Measurements from ENCODE around the gene ZNF593OS. TPM values are rescaled to one million over a fixed set of nuclear protein-coding genes. Genes with fewer than 3 reads are reported as not detected.

Gene ZNF593OS
- not detected for total RNA-seq

DNA sequence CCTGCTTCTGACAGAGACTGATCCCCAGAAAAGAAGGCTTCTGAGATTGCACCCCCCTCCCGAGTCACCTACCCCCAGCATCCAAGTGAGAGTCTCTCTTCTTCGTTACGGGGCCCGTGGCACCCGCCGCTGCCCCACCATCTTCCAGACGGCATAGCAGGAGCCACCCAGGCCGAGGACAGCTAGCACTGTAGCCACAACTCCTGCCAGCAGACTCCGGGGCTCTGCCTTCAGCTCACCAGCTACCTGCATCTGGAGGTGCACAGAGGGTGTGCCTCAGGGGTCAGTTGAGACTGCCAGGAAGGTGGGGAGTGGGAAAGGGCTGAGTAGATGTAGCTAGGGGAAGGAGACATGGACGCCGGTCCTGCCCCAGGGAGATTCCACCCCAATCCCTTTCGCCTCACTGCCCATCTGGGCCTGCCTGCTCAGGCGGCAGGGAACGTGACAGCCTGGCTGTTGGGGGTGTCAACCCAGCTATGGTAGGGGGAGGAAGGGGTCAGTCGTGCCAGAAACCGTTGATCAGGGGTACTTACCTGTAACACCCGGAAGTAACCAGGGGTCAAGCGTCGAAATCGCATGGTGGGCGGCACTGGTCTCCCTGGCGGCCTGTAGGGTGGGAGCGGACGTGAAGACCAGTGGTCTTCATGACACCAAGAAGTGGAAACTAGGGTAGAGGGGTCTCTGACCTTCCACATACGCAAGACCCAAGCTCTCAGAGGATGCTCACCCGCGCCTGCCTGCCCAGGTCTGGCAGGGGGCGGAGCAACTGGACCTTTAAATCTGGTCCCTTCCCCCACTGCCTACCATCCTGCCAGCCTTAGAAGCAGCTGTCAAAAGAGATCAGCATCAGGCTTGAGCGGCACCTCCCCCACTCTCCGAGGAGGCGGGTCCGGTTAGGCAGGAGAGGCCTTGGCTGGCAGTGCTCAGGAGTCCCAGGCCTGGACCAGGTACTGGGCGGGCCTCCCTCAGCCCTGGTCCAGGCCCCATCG lies at the start of gene ZNF593OS:
TSS of gene ZNF593OS (minus strand) at position 749 of the 989 bp plus-strand sequence. CDS start at position 578, 171 bp downstream.
- peak within 1 kb of the TSS; percentile 17 for H3K27ac Mint-ChIP-seq

DNA sequence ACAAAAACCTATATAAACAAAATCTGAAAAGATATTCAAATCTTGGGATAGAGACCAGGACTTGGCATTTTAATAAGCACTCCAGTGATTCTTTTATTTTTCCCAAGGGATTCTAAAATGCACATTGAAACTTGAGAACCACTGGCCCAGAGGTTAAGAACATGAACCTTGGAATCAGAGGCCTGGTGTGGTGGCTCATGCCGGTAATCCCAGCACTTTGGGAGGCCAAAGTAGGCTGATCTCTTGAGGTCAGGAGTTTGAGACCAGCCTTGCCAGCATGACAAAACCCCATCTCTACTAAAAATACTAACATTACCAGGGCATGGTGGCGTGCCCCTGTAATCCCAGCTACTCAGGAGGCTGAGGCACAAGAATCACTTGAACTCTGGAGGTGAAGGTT lies 49.5 kb upstream of the ZNF593OS start:
- peaks cover 6% of the 10 kb centered on the region for H3K4me1 Mint-ChIP-seq
- no peak overlapping the region for H3K4me3 Mint-ChIP-seq
- ATAC-seq (replicated peaks): no peak
- no peak overlapping the region for H3K27ac Mint-ChIP-seq
- peaks cover 6% of the 10 kb centered on the region for H3K27me3 Mint-ChIP-seq
- H3K9me3 Mint-ChIP-seq: no peaks in the 10 kb centered on the region
- H3K36me3 Mint-ChIP-seq (ENCODE audit: low read depth): no peaks in the 10 kb centered on the region

More for the DNA sequence above, at the start of gene ZNF593OS:
- Mint-ChIP-seq H3K9me3 (no peaks in the 10 kb centered on the region), H3K4me1 (no peaks in the 10 kb centered on the region), H3K27me3 (no peaks in the 10 kb centered on the region), H3K36me3 (ENCODE audit: low read depth) (peaks cover 11% of the 10 kb centered on the region), H3K4me3 (peak within 1 kb of the TSS; percentile 73)
- no peak for ATAC-seq (replicated peaks)

DNA sequence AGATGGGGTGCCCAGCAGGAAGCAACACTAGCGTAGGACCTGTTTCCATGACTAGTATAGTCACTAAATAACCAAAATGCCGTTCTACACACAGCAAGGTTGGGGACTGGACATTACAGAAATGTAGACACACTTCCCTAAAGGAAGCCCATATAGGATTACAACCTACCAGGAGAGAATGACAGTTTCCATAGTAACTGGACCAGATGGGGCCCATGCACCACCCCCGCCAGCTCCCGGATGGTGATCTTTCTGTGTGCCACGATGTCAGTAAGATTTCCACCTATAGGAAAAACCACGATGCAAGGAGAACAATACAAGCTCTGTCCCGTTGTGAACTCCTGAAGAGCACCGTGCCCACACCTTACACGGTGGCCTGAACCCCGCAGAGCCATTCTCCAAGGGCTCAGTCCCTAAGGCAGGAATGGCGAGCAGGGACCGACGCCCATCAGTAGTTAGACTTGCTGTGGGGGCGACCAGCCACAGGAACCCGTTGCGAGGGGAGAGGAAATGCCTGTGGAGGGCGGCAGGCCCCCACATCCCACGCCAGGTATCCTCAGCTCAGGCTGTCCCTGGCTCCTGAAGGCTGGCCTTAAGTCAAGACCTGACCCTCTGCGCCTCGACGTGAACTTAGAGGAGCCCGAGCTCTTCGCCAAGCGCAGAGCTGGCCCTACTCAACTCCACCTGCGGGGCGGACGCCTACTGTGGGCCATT lies 48.7 kb upstream of the ZNF593OS start:
- Mint-ChIP-seq H3K36me3 (ENCODE audit: low read depth) (no peaks in the 10 kb centered on the region), H3K4me3 (no peak overlapping the region), H3K27me3 (no peaks in the 10 kb centered on the region), H3K4me1 (no peaks in the 10 kb centered on the region), H3K9me3 (no peaks in the 10 kb centered on the region), H3K27ac (no peak overlapping the region)
- no peak for ATAC-seq (replicated peaks)

DNA sequence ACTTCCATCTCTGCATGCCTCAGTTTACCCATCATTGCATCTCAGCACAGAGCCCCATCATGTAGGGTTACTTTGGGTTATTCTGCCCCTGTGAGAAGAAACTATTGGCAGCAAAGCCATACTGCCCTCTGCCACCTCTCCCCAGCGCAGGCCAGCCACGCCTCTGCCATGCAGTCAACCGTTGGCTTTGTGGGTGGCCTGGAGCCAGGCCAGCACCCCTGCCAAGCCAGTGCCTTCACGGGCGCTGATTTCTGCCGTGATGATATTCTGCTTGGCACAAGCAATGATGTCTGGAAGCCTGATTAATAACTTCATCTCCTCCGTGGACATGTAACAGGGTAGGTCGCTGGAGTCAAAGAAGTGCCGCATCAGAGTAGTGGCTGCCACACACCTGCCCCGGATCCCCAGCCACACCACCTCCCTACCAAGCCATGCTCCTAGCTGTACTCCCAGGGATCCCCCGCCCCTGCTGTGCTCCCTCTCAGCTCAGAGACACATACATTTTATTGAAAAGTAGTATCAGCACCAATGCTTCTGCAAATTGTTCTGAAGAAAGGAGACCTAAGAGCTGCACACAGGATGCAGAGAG lies 47.4 kb upstream of the ZNF593OS start:
- no peak overlapping the region for H3K4me3 Mint-ChIP-seq
- no peaks in the 10 kb centered on the region for H3K36me3 Mint-ChIP-seq (ENCODE audit: low read depth)
- no peaks in the 10 kb centered on the region for H3K9me3 Mint-ChIP-seq
- H3K4me1 Mint-ChIP-seq: no peaks in the 10 kb centered on the region
- no peaks in the 10 kb centered on the region for H3K27me3 Mint-ChIP-seq
- no peak for ATAC-seq (replicated peaks)
- no peak overlapping the region for H3K27ac Mint-ChIP-seq

DNA sequence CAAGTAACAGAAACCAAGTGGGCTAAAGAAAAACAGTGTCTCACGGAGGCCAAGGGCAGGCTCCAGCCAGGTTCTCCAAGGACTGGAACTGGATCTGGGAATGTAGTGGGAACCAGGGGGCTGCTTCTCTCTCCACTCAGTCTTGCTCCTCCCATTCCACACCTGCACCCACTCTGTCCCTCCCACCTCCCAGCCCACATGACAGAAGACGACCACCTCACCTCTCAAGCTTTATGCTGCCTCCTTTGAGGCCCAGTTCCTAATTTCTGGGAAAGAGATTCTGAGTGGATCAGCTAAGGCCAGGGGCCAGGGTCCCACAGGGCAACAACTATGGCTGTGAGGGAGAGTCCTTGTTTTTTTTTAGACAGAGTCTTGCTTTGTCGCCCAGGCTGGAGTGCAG lies 43.6 kb upstream of the ZNF593OS start:
- H3K4me3 Mint-ChIP-seq: no peak overlapping the region
- ATAC-seq (replicated peaks): no peak
- H3K27ac Mint-ChIP-seq: no peak overlapping the region
- H3K36me3 Mint-ChIP-seq (ENCODE audit: low read depth): no peaks in the 10 kb centered on the region
- H3K27me3 Mint-ChIP-seq: no peaks in the 10 kb centered on the region
- H3K9me3 Mint-ChIP-seq: no peaks in the 10 kb centered on the region
- H3K4me1 Mint-ChIP-seq: no peaks in the 10 kb centered on the region

DNA sequence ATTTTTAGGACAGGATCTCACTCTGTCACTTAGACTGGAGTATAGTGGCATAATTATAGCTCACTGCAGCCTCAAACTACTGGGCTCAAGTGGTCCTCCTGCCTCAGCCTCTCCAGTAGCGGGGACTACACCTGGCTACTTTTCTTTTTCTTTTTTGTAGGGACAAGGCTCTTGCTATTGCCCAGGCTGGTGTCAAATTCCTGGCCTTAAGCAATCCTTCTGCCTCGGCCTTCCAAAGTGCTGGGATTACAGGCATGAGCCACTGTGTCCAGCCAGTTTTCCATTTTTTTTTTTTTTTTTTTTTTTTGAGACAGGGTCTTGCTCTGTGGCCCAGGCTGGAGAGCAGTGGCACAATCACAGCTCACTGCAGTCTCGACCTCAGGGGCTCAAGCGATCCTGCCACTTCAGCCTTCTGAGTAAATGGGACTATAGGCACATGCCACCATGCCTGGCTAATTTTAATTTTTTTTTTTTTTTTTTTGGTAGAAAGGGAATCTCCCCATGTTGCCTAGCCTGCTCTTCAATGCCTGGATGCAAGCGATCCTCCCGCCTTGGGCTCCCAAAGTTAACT lies 41.8 kb upstream of the ZNF593OS start:
- H3K9me3 Mint-ChIP-seq: no peaks in the 10 kb centered on the region
- H3K36me3 Mint-ChIP-seq (ENCODE audit: low read depth): no peaks in the 10 kb centered on the region
- ATAC-seq (replicated peaks): no peak
- H3K4me1 Mint-ChIP-seq: no peaks in the 10 kb centered on the region
- no peaks in the 10 kb centered on the region for H3K27me3 Mint-ChIP-seq
- no peak overlapping the region for H3K4me3 Mint-ChIP-seq
- H3K27ac Mint-ChIP-seq: no peak overlapping the region

DNA sequence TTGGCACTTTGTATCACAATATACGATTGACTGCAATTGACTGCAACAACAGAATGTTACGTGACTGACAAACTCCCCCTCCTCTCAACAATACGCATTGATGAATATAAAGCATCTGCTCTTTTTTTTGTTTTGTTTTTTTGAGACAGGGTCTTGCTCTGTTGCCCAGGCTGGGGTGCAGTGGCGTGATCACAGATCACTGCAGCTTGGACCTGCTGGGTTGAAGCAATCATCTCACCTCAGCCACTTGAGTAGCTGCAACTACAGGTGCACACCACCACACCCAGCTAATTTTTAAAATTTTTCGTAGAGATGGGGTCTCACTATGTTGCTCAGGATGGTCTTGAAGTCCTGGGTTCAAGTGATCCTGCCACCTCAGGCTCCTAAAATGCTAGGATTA lies 41.1 kb upstream of the ZNF593OS start:
- no peaks in the 10 kb centered on the region for H3K36me3 Mint-ChIP-seq (ENCODE audit: low read depth)
- H3K4me1 Mint-ChIP-seq: no peaks in the 10 kb centered on the region
- ATAC-seq (replicated peaks): no peak
- no peak overlapping the region for H3K4me3 Mint-ChIP-seq
- H3K27me3 Mint-ChIP-seq: no peaks in the 10 kb centered on the region
- no peaks in the 10 kb centered on the region for H3K9me3 Mint-ChIP-seq
- H3K27ac Mint-ChIP-seq: no peak overlapping the region

DNA sequence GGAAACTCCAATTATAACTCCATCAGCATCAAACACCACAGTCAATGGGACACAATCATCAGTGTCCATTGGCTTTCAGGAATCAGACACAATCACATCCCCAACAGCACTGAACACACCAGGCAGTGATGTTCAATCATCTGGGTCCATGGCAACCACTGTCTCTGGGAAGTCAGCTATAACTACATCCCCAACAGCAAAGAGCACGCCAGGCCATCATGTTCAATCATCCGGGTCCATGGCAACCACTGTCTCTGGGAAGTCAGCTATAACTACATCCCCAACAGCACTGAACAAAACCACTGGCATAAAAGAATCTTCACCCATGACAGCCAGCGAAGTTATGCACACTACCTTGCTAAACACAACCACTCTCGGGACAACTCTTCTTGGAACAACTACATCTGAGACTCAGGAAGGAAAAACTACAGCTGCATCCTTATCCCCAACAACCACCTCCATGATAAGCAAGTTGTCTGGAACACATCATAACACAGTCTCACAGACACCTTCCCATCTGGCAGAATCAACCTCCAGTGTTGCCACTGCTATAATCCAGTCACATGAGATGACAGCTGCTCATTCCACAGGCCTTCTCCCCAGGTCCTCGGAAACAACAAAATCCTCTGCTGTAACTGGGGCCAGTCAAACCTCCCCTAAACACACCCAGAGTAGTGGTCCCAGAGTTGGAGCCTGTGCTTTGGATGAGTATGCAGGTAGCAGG lies 38.7 kb upstream of the ZNF593OS start:
- Mint-ChIP-seq H3K27me3 (no peaks in the 10 kb centered on the region), H3K4me1 (no peaks in the 10 kb centered on the region), H3K27ac (no peak overlapping the region), H3K9me3 (no peaks in the 10 kb centered on the region), H3K4me3 (no peak overlapping the region), H3K36me3 (ENCODE audit: low read depth) (no peaks in the 10 kb centered on the region)
- ATAC-seq (replicated peaks): no peak

DNA sequence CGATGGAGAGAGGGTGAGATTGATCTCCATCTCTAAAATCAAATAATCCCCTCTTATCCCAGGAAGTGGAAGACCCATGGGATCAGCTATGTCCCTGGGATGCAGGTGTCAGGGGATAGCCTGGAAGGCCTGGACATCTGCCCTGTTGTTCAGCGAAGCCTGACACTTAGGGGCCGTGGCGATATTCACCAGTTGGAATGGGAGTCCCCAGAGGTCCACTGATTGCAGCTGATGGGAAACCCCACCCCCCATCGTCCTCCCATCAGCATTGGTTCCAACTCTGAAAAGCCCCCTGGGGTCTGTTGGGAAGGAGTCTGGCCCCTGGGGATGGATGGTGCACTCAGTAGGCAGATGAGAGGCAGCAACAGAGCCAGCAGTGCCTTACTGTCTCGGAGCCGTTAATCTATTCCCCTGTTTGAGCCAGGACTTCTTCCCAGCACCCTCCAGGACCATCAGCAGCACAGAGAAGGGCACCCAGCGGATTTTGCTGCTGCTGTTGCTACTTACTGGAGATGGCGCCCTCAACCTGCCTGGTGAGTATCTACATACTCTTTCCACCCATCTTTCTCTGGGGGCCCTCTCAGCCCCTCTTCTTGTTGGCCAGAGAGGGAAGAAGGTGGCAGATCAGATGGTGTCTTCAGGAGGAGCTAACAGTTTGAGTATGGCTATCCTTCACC lies 32.1 kb upstream of the ZNF593OS start:
- no peak for ATAC-seq (replicated peaks)
- Mint-ChIP-seq H3K4me1 (peaks cover 23% of the 10 kb centered on the region), H3K36me3 (ENCODE audit: low read depth) (no peaks in the 10 kb centered on the region), H3K4me3 (no peak overlapping the region), H3K27ac (no peak overlapping the region), H3K9me3 (no peaks in the 10 kb centered on the region), H3K27me3 (no peaks in the 10 kb centered on the region)

DNA sequence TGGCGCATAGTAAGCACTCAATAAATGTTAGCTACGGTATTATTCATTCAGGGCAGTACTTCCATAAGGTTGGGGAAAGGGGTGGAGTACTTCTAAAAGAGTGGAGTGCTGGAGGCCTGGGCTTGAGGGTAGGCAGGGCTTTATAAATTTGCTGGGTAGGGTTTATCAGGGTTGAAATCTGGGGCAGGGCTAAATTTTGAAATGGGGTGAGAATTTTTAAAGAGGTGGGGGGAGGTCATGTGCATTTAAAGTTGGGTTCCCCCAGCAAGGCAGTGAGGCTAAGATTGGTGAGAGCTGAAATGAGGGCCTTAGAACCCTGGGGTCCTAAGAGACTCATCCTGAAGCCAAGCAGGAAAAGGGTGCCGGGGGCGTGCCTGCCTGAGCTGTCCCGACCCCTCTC lies 28.8 kb upstream of the ZNF593OS start:
- H3K27ac Mint-ChIP-seq: peak overlapping the region; percentile 89
- no peaks in the 10 kb centered on the region for H3K27me3 Mint-ChIP-seq
- ATAC-seq (replicated peaks): no peak
- no peaks in the 10 kb centered on the region for H3K36me3 Mint-ChIP-seq (ENCODE audit: low read depth)
- H3K4me3 Mint-ChIP-seq: peak overlapping the region; percentile 62
- H3K4me1 Mint-ChIP-seq: peaks cover 23% of the 10 kb centered on the region
- H3K9me3 Mint-ChIP-seq: no peaks in the 10 kb centered on the region

DNA sequence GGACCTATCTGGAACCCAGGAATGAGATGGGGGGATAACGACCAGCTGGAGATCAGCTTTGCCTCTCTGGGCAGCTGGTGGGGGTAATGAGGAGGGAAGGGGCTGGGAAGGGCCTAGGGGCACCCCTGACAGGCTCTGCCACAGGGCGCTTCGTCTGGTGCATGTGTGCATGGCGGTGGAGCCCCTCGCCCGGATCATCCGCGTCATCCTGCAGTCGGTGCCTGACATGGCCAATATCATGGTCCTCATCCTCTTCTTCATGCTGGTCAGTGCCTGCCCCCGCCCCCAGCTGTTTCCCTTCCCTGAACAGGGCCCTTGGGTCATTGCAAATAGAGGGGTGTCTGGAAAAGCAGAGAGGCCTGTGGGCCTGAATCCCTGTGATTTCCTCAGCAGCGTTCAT lies 26.2 kb upstream of the ZNF593OS start:
- no peak overlapping the region for H3K4me3 Mint-ChIP-seq
- H3K27ac Mint-ChIP-seq: no peak overlapping the region
- H3K27me3 Mint-ChIP-seq: no peaks in the 10 kb centered on the region
- peaks cover 17% of the 10 kb centered on the region for H3K4me1 Mint-ChIP-seq
- no peaks in the 10 kb centered on the region for H3K9me3 Mint-ChIP-seq
- no peaks in the 10 kb centered on the region for H3K36me3 Mint-ChIP-seq (ENCODE audit: low read depth)
- ATAC-seq (replicated peaks): no peak

DNA sequence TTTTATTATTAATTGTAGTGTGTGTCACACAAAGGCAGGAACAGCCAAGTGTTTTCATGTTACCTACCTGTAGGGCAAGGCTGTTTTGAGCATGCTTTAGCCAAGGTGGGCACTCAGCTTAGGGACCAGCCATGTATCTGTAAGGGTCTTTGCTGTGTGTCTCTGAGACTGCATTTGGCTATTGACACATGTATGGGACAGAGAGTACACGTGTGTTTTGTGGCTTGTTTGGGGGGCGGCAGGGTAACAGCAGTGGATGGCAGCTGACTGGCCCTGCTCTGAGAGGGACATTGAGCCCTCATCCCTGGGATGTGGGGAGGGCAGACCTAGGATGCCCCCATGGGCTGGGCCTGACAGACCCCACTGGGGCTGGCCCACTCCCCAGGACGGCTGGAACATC lies 25.7 kb upstream of the ZNF593OS start:
- no peak overlapping the region for H3K27ac Mint-ChIP-seq
- H3K36me3 Mint-ChIP-seq (ENCODE audit: low read depth): no peaks in the 10 kb centered on the region
- no peak overlapping the region for H3K4me3 Mint-ChIP-seq
- no peaks in the 10 kb centered on the region for H3K9me3 Mint-ChIP-seq
- no peaks in the 10 kb centered on the region for H3K27me3 Mint-ChIP-seq
- peaks cover 12% of the 10 kb centered on the region for H3K4me1 Mint-ChIP-seq
- no peak for ATAC-seq (replicated peaks)

DNA sequence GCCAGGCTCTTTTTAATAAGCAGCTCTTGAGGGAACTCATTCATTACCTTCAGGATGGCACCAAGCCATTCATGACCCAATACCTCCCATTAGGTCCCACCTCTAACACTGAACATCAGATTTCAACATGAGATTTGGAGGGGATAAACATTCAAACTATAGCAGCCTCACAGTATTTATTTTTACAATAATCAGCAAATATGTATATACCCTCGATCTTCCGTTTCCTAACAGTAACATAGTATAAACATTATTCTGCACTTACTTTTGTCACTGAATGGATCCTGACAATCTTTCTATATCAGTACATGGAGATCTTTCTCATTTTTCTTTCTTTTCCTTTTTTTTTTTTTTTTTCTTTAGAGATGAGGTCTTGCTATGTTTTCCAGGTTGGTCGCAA lies 24.2 kb upstream of the ZNF593OS start:
- Mint-ChIP-seq H3K4me1 (peaks cover 14% of the 10 kb centered on the region), H3K27me3 (no peaks in the 10 kb centered on the region), H3K9me3 (no peaks in the 10 kb centered on the region), H3K4me3 (no peak overlapping the region), H3K27ac (no peak overlapping the region), H3K36me3 (ENCODE audit: low read depth) (no peaks in the 10 kb centered on the region)
- no peak for ATAC-seq (replicated peaks)
